ENCODE results near the gene PMM1.
"Not testable (repeated sequence)": the region's sequence is repeated elsewhere in the genome, so short reads cannot be mapped to it uniquely, and the experiment has no call there.

The PMM1 gene

GRCh38 chr22:41563051-41563711 lies 26.5 kb downstream of the PMM1 start:
- DNase-seq = no peak
- no peaks in the 10 kb centered on the region for H3K9me3 Mint-ChIP-seq
- H3K4me1 Mint-ChIP-seq = peaks cover 51% of the 10 kb centered on the region
- H3K4me3 Mint-ChIP-seq = no peak overlapping the region
- H3K27me3 Mint-ChIP-seq (ENCODE audit: low read depth, poor library complexity) = peaks cover 12% of the 10 kb centered on the region
- no peak overlapping the region for H3K27ac Mint-ChIP-seq
- TF ChIP-seq, protein P1, sequence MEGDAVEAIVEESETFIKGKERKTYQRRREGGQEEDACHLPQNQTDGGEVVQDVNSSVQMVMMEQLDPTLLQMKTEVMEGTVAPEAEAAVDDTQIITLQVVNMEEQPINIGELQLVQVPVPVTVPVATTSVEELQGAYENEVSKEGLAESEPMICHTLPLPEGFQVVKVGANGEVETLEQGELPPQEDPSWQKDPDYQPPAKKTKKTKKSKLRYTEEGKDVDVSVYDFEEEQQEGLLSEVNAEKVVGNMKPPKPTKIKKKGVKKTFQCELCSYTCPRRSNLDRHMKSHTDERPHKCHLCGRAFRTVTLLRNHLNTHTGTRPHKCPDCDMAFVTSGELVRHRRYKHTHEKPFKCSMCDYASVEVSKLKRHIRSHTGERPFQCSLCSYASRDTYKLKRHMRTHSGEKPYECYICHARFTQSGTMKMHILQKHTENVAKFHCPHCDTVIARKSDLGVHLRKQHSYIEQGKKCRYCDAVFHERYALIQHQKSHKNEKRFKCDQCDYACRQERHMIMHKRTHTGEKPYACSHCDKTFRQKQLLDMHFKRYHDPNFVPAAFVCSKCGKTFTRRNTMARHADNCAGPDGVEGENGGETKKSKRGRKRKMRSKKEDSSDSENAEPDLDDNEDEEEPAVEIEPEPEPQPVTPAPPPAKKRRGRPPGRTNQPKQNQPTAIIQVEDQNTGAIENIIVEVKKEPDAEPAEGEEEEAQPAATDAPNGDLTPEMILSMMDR (IDR thresholded peaks at IDR 0.05) = no peak
- no peaks in the 10 kb centered on the region for H3K36me3 Mint-ChIP-seq (ENCODE audit: low read depth)

DNA sequence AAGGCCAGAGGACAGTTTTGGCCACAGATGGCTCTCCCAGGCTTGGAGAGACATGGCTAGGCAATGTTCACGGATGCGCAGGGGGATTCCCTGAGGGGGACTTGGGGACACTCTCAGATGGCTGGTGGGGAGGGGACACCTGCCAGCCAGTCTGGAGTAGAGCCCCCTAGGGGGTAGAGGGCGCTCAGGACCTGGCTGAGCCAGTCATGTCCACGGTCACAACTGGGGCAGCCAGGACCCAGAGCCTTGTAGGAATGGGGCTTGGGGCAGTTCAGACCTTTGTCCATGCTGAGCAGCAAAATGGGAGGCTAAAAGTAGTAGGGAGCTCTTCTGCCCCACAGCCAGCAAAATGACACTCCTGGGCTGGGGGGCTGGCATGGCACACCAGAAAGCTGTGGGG lies 27.2 kb downstream of the PMM1 start:
- H3K27ac Mint-ChIP-seq = no peak overlapping the region
- TF ChIP-seq, protein P1 (IDR thresholded peaks at IDR 0.05) = no peak
- peaks cover 58% of the 10 kb centered on the region for H3K4me1 Mint-ChIP-seq
- no peaks in the 10 kb centered on the region for H3K36me3 Mint-ChIP-seq (ENCODE audit: low read depth)
- peak overlapping the region; percentile 39 for H3K4me3 Mint-ChIP-seq
- DNase-seq = no peak
- no peaks in the 10 kb centered on the region for H3K9me3 Mint-ChIP-seq
- H3K27me3 Mint-ChIP-seq (ENCODE audit: low read depth, poor library complexity) = peaks cover 12% of the 10 kb centered on the region

- DNase-seq = no peak
- Mint-ChIP-seq H3K27me3 (ENCODE audit: low read depth, poor library complexity) (peaks cover 12% of the 10 kb centered on the region), H3K9me3 (no peaks in the 10 kb centered on the region), H3K4me3 (no peak overlapping the region), H3K27ac (no peak overlapping the region), H3K36me3 (ENCODE audit: low read depth) (no peaks in the 10 kb centered on the region), H3K4me1 (peaks cover 65% of the 10 kb centered on the region)
- TF ChIP-seq, protein P1 (IDR thresholded peaks at IDR 0.05) = no peak
These were observed 27.9 kb downstream of the PMM1 start for GRCh38 chr22:41561788-41562187.

GRCh38 chr22:41561335-41561734 lies 28.3 kb downstream of the PMM1 start:
- H3K36me3 Mint-ChIP-seq (ENCODE audit: low read depth) = no peaks in the 10 kb centered on the region
- H3K27ac Mint-ChIP-seq = no peak overlapping the region
- peak overlapping the region; percentile 74 for H3K4me3 Mint-ChIP-seq
- H3K9me3 Mint-ChIP-seq = no peaks in the 10 kb centered on the region
- TF ChIP-seq, protein P1 (IDR thresholded peaks at IDR 0.05) = no peak
- H3K4me1 Mint-ChIP-seq = peaks cover 69% of the 10 kb centered on the region
- DNase-seq = peak; percentile 37
- peaks cover 12% of the 10 kb centered on the region for H3K27me3 Mint-ChIP-seq (ENCODE audit: low read depth, poor library complexity)

GRCh38 chr22:41560095-41560471 lies 29.6 kb downstream of the PMM1 start:
- Mint-ChIP-seq H3K27me3 (ENCODE audit: low read depth, poor library complexity) (peaks cover 12% of the 10 kb centered on the region), H3K9me3 (no peaks in the 10 kb centered on the region), H3K4me1 (peaks cover 82% of the 10 kb centered on the region), H3K4me3 (peak overlapping the region; percentile 74), H3K36me3 (ENCODE audit: low read depth) (no peaks in the 10 kb centered on the region), H3K27ac (peak overlapping the region; percentile 48)
- TF ChIP-seq, protein P1 (IDR thresholded peaks at IDR 0.05) = no peak
- DNase-seq = no peak

GRCh38 chr22:41558241-41558630 lies 31.4 kb downstream of the PMM1 start:
- H3K27me3 Mint-ChIP-seq (ENCODE audit: low read depth, poor library complexity); H3K9me3 Mint-ChIP-seq; DNase-seq; H3K27ac Mint-ChIP-seq; H3K36me3 Mint-ChIP-seq (ENCODE audit: low read depth): not testable (repeated sequence)
- Mint-ChIP-seq H3K4me1 (peaks cover 89% of the 10 kb centered on the region), H3K4me3 (peak overlapping the region; percentile 15)

Measured in nephron progenitor cell (in vitro differentiated cells).